SK-N-SH treated with all-trans-retinoic acid at 6 μM for 48 hours (cell line): Measurements from ENCODE around the gene CDK4.

Source experiments
- ATAC-seq: fragments of 200-7000 bp; cut with Tn5 transposase; 3 replicates; pipeline ENCODE4 v1.9.1; 2020; ENCODE audit warnings: mild to moderate bottlenecking, moderate library complexity
- ARNTL ChIP-seq: fragments of 450-650 bp; formaldehyde crosslinking; IDR thresholded peaks from 2 replicates; pipeline ENCODE4 v1.5.0; 2020; ENCODE audit warnings: low read depth, mild to moderate bottlenecking, moderate library complexity, borderline replicate concordance
- BACH2 ChIP-seq: fragments of 250-450 bp; sonication (Bioruptor Pico); IDR thresholded peaks from 2 replicates; pipeline ENCODE4 v1.9.0; 2021; ENCODE audit warnings: mild to moderate bottlenecking, borderline replicate concordance
- CSDC2 ChIP-seq: fragments of 250-450 bp; sonication (Bioruptor Pico); IDR thresholded peaks from 2 replicates; pipeline ENCODE4 v1.5.0; 2020; ENCODE audit warnings: mild to moderate bottlenecking, moderate library complexity
- ESRRG ChIP-seq: fragments of 250-450 bp; sonication (Bioruptor Pico); IDR thresholded peaks from 2 replicates; pipeline ENCODE4 v1.6.1; 2021; ENCODE audit warnings: mild to moderate bottlenecking
- GLIS3 ChIP-seq: fragments of 250-450 bp; sonication (Bioruptor Pico); IDR thresholded peaks from 2 replicates; pipeline ENCODE4 v1.5.0; 2020; ENCODE audit warnings: mild to moderate bottlenecking, moderate library complexity
- OSR1 ChIP-seq: fragments of 250-450 bp; sonication (Bioruptor Pico); IDR thresholded peaks from 2 replicates; pipeline ENCODE4 v1.8.0; 2022; ENCODE audit warnings: moderate library complexity, mild to moderate bottlenecking, inconsistent platforms
- PPARA ChIP-seq: fragments of 250-450 bp; sonication (Bioruptor Pico); IDR thresholded peaks from 2 replicates; pipeline ENCODE4 v1.5.0; 2020; ENCODE audit warnings: mild to moderate bottlenecking, borderline replicate concordance
- RARB ChIP-seq: fragments of 250-450 bp; sonication (Bioruptor Pico); IDR thresholded peaks from 2 replicates; pipeline ENCODE4 v1.8.0; 2021; ENCODE audit warnings: mild to moderate bottlenecking, moderate library complexity
- SNAI2 ChIP-seq: fragments of 250-450 bp; sonication (Bioruptor Pico); IDR thresholded peaks from 2 replicates; pipeline ENCODE4 v1.5.0; 2020; ENCODE audit warnings: mild to moderate bottlenecking, moderate library complexity
- TCF4 ChIP-seq: fragments of 250-450 bp; sonication (Bioruptor Pico); IDR thresholded peaks from 2 replicates; pipeline ENCODE4 v1.8.0; 2021; ENCODE audit warnings: mild to moderate bottlenecking, moderate library complexity, borderline replicate concordance
- TOX ChIP-seq: fragments of 250-450 bp; sonication (Bioruptor Pico); IDR thresholded peaks from 2 replicates; pipeline ENCODE4 v1.8.0; 2021; ENCODE audit warnings: mild to moderate bottlenecking, moderate library complexity, borderline replicate concordance
- ZC3H10 ChIP-seq: fragments of 250-450 bp; sonication (Bioruptor Pico); IDR thresholded peaks from 2 replicates; pipeline ENCODE4 v1.5.1; 2021; ENCODE audit warnings: mild to moderate bottlenecking, moderate library complexity
- ZFP3 ChIP-seq: fragments of 250-450 bp; sonication (Bioruptor Pico); IDR thresholded peaks from 2 replicates; pipeline ENCODE4 v1.5.0; 2020; ENCODE audit warnings: mild to moderate bottlenecking, moderate library complexity
- ZFP30 ChIP-seq: fragments of 450-650 bp; formaldehyde crosslinking; IDR thresholded peaks from 2 replicates; pipeline ENCODE4 v1.5.0; 2022; ENCODE audit warnings: mild to moderate bottlenecking, moderate library complexity
- ZNF565 ChIP-seq: fragments of 450-650 bp; formaldehyde crosslinking; conservative IDR thresholded peaks from 2 replicates; pipeline ENCODE4 v1.5.0; 2020; ENCODE audit warnings: low read depth, mild to moderate bottlenecking, moderate library complexity
- ZNF70 ChIP-seq: fragments of 450-650 bp; formaldehyde crosslinking; IDR thresholded peaks from 2 replicates; pipeline ENCODE4 v1.5.0; 2020; ENCODE audit warnings: mild to moderate bottlenecking, moderate library complexity
- ZNF8 ChIP-seq: fragments of 450-650 bp; formaldehyde crosslinking; IDR thresholded peaks from 2 replicates; pipeline ENCODE4 v1.5.0; 2020; ENCODE audit warnings: mild to moderate bottlenecking, moderate library complexity
- TF ChIP-seq, protein P1 (sequence below): fragments of 250-450 bp; sonication (Bioruptor Pico); IDR thresholded peaks from 2 replicates; pipeline ENCODE4 v1.8.0; 2021; ENCODE audit warnings: low read depth, mild to moderate bottlenecking, moderate library complexity, borderline replicate concordance
- TF ChIP-seq, protein P2 (sequence below): fragments of 250-450 bp; sonication (Bioruptor Pico); IDR thresholded peaks from 2 replicates; pipeline ENCODE4 v1.8.0; 2020; ENCODE audit warnings: mild to moderate bottlenecking, moderate library complexity, borderline replicate concordance
- TF ChIP-seq, protein P3 (sequence below): fragments of 250-450 bp; sonication (Bioruptor Pico); IDR thresholded peaks from 2 replicates; pipeline ENCODE4 v1.5.0; 2020; ENCODE audit warnings: mild to moderate bottlenecking, moderate library complexity
- TF ChIP-seq, protein P4 (sequence below): fragments of 250-450 bp; sonication (Bioruptor Pico); IDR thresholded peaks from 2 replicates; pipeline ENCODE4 v1.5.1; 2020; ENCODE audit warnings: low read depth, mild to moderate bottlenecking, moderate library complexity

CDK4 gene

DNA sequence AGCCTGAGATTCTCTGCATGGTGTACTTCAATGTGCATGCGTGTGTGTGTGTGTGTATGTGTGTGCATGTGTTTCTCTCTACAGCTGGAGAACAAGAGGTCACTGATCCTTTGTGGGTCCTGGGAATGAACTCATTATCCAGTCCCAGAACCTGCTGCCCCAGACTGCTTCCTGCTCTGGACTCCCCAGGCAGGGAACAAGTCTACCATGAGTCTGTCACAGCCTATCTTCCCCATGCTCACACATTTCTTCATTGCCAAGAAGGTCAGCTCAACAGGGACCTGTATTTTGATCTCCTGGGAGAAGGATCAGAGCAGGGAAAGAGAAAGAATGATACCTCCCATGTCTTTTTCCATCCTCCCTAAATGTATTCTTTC, 10.7 kb downstream of the CDK4 start:
- TF ChIP-seq TCF4 (CRISPR knock-in tag) (no peak), PPARA (CRISPR knock-in tag) (no peak), ARNTL (CRISPR knock-in tag) (no peak), BACH2 (CRISPR knock-in tag) (no peak), ZNF70 (CRISPR knock-in tag) (no peak), RARB (no peak), TOX (CRISPR knock-in tag) (no peak), GLIS3 (CRISPR knock-in tag) (no peak), ZFP3 (CRISPR knock-in tag) (no peak), ESRRG (CRISPR knock-in tag) (no peak), OSR1 (CRISPR knock-in tag) (no peak), ZC3H10 (CRISPR knock-in tag) (no peak), ZNF565 (CRISPR knock-in tag) (no peak)
- TF ChIP-seq, protein P1, sequence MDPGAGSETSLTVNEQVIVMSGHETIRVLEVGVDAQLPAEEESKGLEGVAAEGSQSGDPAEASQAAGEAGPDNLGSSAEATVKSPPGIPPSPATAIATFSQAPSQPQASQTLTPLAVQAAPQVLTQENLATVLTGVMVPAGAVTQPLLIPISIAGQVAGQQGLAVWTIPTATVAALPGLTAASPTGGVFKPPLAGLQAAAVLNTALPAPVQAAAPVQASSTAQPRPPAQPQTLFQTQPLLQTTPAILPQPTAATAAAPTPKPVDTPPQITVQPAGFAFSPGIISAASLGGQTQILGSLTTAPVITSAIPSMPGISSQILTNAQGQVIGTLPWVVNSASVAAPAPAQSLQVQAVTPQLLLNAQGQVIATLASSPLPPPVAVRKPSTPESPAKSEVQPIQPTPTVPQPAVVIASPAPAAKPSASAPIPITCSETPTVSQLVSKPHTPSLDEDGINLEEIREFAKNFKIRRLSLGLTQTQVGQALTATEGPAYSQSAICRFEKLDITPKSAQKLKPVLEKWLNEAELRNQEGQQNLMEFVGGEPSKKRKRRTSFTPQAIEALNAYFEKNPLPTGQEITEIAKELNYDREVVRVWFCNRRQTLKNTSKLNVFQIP (CRISPR knock-in tag), result no peak
- ATAC-seq, result no peak

DNA sequence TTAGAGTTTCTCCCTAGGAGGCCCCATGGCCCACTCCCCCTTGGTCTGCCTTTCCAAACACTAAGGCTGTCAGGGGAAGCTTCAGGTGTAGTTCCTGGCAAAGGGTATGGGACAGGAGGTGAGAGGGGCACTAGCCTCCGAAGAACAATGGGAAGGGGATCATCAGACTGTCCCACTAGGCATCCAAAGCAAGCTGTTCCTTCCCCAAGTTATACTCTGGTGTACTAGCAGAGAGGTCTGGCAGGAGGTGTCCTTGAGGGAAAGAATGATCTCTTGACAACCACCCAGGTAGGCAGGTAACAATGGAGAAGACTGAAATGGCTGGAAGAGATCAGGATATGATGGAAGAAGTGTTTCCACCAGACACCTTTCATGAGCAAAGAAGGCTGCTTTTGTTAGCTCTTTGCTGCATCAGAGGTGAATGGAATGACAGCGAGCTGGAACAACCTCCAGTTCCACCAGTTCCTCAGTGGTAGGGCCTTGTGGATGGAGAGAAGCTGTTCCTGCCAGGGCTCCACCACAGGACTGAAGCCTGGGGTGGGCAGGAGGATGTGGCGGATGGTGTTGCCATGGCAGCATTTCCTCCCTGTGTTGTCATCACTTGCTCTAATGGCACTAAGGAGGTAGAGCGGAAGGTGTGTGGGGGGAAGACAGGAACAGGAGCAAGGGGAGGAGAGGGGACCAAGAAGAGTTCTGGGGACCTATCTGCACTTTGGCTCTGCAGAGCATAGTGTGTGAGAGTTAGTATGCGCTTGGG, 11.3 kb downstream of the CDK4 start:
- TF ChIP-seq ZNF8 (CRISPR knock-in tag) (no peak), ZNF565 (CRISPR knock-in tag) (no peak), SNAI2 (no peak), ZFP30 (no peak), TOX (CRISPR knock-in tag) (no peak), BACH2 (CRISPR knock-in tag) (no peak), TCF4 (CRISPR knock-in tag) (no peak), CSDC2 (CRISPR knock-in tag) (no peak), ESRRG (CRISPR knock-in tag) (no peak), PPARA (CRISPR knock-in tag) (no peak), ZC3H10 (CRISPR knock-in tag) (no peak), GLIS3 (CRISPR knock-in tag) (no peak), ZNF70 (CRISPR knock-in tag) (no peak), ARNTL (CRISPR knock-in tag) (no peak)
- TF ChIP-seq, protein P2, sequence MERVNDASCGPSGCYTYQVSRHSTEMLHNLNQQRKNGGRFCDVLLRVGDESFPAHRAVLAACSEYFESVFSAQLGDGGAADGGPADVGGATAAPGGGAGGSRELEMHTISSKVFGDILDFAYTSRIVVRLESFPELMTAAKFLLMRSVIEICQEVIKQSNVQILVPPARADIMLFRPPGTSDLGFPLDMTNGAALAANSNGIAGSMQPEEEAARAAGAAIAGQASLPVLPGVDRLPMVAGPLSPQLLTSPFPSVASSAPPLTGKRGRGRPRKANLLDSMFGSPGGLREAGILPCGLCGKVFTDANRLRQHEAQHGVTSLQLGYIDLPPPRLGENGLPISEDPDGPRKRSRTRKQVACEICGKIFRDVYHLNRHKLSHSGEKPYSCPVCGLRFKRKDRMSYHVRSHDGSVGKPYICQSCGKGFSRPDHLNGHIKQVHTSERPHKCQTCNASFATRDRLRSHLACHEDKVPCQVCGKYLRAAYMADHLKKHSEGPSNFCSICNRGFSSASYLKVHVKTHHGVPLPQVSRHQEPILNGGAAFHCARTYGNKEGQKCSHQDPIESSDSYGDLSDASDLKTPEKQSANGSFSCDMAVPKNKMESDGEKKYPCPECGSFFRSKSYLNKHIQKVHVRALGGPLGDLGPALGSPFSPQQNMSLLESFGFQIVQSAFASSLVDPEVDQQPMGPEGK, result no peak
- TF ChIP-seq, protein P1 (CRISPR knock-in tag), result no peak
- TF ChIP-seq, protein P3, sequence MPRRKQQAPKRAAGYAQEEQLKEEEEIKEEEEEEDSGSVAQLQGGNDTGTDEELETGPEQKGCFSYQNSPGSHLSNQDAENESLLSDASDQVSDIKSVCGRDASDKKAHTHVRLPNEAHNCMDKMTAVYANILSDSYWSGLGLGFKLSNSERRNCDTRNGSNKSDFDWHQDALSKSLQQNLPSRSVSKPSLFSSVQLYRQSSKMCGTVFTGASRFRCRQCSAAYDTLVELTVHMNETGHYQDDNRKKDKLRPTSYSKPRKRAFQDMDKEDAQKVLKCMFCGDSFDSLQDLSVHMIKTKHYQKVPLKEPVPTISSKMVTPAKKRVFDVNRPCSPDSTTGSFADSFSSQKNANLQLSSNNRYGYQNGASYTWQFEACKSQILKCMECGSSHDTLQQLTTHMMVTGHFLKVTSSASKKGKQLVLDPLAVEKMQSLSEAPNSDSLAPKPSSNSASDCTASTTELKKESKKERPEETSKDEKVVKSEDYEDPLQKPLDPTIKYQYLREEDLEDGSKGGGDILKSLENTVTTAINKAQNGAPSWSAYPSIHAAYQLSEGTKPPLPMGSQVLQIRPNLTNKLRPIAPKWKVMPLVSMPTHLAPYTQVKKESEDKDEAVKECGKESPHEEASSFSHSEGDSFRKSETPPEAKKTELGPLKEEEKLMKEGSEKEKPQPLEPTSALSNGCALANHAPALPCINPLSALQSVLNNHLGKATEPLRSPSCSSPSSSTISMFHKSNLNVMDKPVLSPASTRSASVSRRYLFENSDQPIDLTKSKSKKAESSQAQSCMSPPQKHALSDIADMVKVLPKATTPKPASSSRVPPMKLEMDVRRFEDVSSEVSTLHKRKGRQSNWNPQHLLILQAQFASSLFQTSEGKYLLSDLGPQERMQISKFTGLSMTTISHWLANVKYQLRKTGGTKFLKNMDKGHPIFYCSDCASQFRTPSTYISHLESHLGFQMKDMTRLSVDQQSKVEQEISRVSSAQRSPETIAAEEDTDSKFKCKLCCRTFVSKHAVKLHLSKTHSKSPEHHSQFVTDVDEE (CRISPR knock-in tag), result no peak
- no peak for ATAC-seq

DNA sequence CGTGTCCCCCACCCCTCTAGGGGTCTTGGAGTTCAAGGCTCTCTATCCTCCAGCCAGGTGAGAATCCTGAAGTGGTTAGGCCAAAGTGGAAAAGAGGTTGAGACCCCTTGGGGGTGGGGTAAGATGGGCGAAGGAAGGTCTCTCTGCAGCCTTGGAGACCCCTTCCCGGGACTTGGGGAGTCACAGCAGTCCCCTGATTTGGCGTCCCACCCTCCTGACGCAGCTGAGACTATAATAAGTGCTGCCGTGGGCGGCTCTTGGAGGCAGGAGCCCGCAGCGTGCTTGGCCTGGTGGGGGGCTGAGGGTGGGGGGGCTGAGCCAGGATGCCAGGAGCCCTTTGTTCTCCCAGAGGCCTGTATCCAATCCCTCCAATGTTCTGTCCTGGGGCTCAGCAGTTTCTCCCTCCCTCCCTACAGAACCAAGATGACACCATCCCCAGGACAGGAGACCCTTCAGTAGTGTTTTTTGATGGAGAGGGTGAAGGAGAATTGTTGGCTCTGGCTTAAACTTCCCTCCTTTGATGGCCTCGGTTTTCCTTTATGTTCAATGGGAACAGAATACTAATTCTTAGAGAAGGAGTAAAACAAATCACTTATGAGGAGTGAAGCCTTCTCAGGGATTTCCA, 12.1 kb downstream of the CDK4 start:
- ATAC-seq, result no peak
- TF ChIP-seq ZNF8 (CRISPR knock-in tag) (no peak), ZNF70 (CRISPR knock-in tag) (no peak), OSR1 (CRISPR knock-in tag) (no peak), TCF4 (CRISPR knock-in tag) (no peak), ZC3H10 (CRISPR knock-in tag) (no peak), PPARA (CRISPR knock-in tag) (no peak), SNAI2 (no peak), ZFP30 (no peak), ARNTL (CRISPR knock-in tag) (no peak)
- TF ChIP-seq, protein P4, sequence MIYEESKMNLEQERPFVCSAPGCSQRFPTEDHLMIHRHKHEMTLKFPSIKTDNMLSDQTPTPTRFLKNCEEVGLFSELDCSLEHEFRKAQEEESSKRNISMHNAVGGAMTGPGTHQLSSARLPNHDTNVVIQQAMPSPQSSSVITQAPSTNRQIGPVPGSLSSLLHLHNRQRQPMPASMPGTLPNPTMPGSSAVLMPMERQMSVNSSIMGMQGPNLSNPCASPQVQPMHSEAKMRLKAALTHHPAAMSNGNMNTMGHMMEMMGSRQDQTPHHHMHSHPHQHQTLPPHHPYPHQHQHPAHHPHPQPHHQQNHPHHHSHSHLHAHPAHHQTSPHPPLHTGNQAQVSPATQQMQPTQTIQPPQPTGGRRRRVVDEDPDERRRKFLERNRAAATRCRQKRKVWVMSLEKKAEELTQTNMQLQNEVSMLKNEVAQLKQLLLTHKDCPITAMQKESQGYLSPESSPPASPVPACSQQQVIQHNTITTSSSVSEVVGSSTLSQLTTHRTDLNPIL (CRISPR knock-in tag), result no peak
- TF ChIP-seq, protein P1 (CRISPR knock-in tag), result no peak
